ENCODE measurements around the gene MXI1. TPM values are rescaled to one million over a fixed set of nuclear protein-coding genes. Genes with fewer than 3 reads are reported as not detected.

MXI1 gene
- total RNA-seq, 2 experiments from 2014 or later = 29.8 to 33.2 TPM

GRCh38 chr10:110285501-110285900 lies 78.1 kb downstream of the MXI1 start:
- H3K27me3 Mint-ChIP-seq = no peaks in the 10 kb centered on the region
- no peak for DNase-seq
- H3K4me3 Mint-ChIP-seq = no peak overlapping the region
- POLR2A ChIA-PET = no interaction called here
- ATAC-seq (ENCODE audit: low read depth) = no peak
- H3K27ac Mint-ChIP-seq = no peak overlapping the region
- H3K36me3 Mint-ChIP-seq = peaks cover 7% of the 10 kb centered on the region
- no peaks in the 10 kb centered on the region for H3K9me3 Mint-ChIP-seq
- H3K4me1 Mint-ChIP-seq = no peaks in the 10 kb centered on the region

- Mint-ChIP-seq H3K27ac (no peak overlapping the region), H3K4me3 (no peak overlapping the region), H3K36me3 (peaks cover 12% of the 10 kb centered on the region), H3K27me3 (no peaks in the 10 kb centered on the region), H3K4me1 (no peaks in the 10 kb centered on the region), H3K9me3 (no peaks in the 10 kb centered on the region)
- no peak for DNase-seq
- no peak for ATAC-seq (ENCODE audit: low read depth)
- POLR2A ChIA-PET = no interaction called here
Observed at GRCh38 chr10:110286841-110287240, 79.4 kb downstream of the MXI1 start.

GRCh38 chr10:110296966-110297365 lies 89.6 kb downstream of the MXI1 start:
- no peaks in the 10 kb centered on the region for H3K9me3 Mint-ChIP-seq
- no peaks in the 10 kb centered on the region for H3K27me3 Mint-ChIP-seq
- DNase-seq (no peak), ATAC-seq (ENCODE audit: low read depth) (no peak)
- H3K4me3 Mint-ChIP-seq = no peak overlapping the region
- no peak overlapping the region for H3K27ac Mint-ChIP-seq
- H3K36me3 Mint-ChIP-seq = peaks cover 45% of the 10 kb centered on the region
- POLR2A ChIA-PET = no interaction called here
- peaks cover 27% of the 10 kb centered on the region for H3K4me1 Mint-ChIP-seq

- Mint-ChIP-seq H3K27ac (no peak overlapping the region), H3K4me3 (peak overlapping the region; percentile 35), H3K4me1 (peaks cover 47% of the 10 kb centered on the region), H3K9me3 (no peaks in the 10 kb centered on the region), H3K36me3 (peaks cover 42% of the 10 kb centered on the region), H3K27me3 (no peaks in the 10 kb centered on the region)
- ATAC-seq (ENCODE audit: low read depth) (no peak), DNase-seq (no peak)
- POLR2A ChIA-PET = no interaction called here
Observed at GRCh38 chr10:110300486-110300986, 93.1 kb downstream of the MXI1 start.

- no peaks in the 10 kb centered on the region for H3K9me3 Mint-ChIP-seq
- no peak for DNase-seq
- POLR2A ChIA-PET = no interaction called here
- peaks cover 25% of the 10 kb centered on the region for H3K36me3 Mint-ChIP-seq
- ATAC-seq (ENCODE audit: low read depth) = no peak
- H3K4me1 Mint-ChIP-seq = peaks cover 45% of the 10 kb centered on the region
- peak overlapping the region; percentile 87 for H3K27ac Mint-ChIP-seq
- no peaks in the 10 kb centered on the region for H3K27me3 Mint-ChIP-seq
- peak overlapping the region; percentile 91 for H3K4me3 Mint-ChIP-seq
Observed at GRCh38 chr10:110303681-110304080, 96.3 kb downstream of the MXI1 start.

GRCh38 chr10:110304394-110304779 lies 97.0 kb downstream of the MXI1 start:
- H3K36me3 Mint-ChIP-seq = peaks cover 23% of the 10 kb centered on the region
- POLR2A ChIA-PET = interaction anchor here (1.0 to 1.5 kb wide), 6 partner anchors 94 to 368 kb away, joined by 3 to 9 read pairs (median 4); partner anchors contain the start of gene SMC3
- peak overlapping the region; percentile 97 for H3K27ac Mint-ChIP-seq

GRCh38 chr10:110304780-110305421 lies 97.5 kb downstream of the MXI1 start, which contains the start of gene SMNDC1:
SMNDC1 (minus strand) TSS chr10:110304920; CDS start chr10:110303587, 1,333 bp downstream.
- H3K4me1 Mint-ChIP-seq = peaks cover 44% of the 10 kb centered on the region
- H3K27me3 Mint-ChIP-seq = no peaks in the 10 kb centered on the region
- H3K9me3 Mint-ChIP-seq = no peaks in the 10 kb centered on the region
- peak; percentile 91 for ATAC-seq (ENCODE audit: low read depth)
- DNase-seq = peak; percentile 96
- H3K27ac Mint-ChIP-seq = peak within 1 kb of the TSS; percentile 97
- H3K4me3 Mint-ChIP-seq = peak within 1 kb of the TSS; percentile 95
- POLR2A ChIA-PET = interaction anchor here (0.6 to 1.9 kb wide), 13 partner anchors 10 to 367 kb away, joined by 3 to 15 read pairs (median 4); partner anchors contain the start of genes MXI1 and SMC3
- H3K36me3 Mint-ChIP-seq = peaks cover 22% of the 10 kb centered on the region

More at GRCh38 chr10:110304394-110304779, 97.0 kb downstream of the MXI1 start:
- Mint-ChIP-seq H3K4me3 (peak overlapping the region; percentile 95), H3K4me1 (peaks cover 45% of the 10 kb centered on the region), H3K27me3 (no peaks in the 10 kb centered on the region), H3K9me3 (no peaks in the 10 kb centered on the region)
- DNase-seq (no peak), ATAC-seq (ENCODE audit: low read depth) (peak; percentile 60)

- no peaks in the 10 kb centered on the region for H3K9me3 Mint-ChIP-seq
- H3K27ac Mint-ChIP-seq = peak overlapping the region; percentile 97
- H3K4me3 Mint-ChIP-seq = peak overlapping the region; percentile 95
- H3K4me1 Mint-ChIP-seq = peaks cover 42% of the 10 kb centered on the region
- DNase-seq (peak; percentile 40), ATAC-seq (ENCODE audit: low read depth) (peak; percentile 49)
- H3K36me3 Mint-ChIP-seq = peaks cover 19% of the 10 kb centered on the region
- H3K27me3 Mint-ChIP-seq = no peaks in the 10 kb centered on the region
- POLR2A ChIA-PET = interaction anchor here (0.6 to 1.9 kb wide), 7 partner anchors 9 to 262 kb away, joined by 3 to 15 read pairs (median 4); partner anchors contain the start of genes MXI1 and SMC3
Observed at GRCh38 chr10:110305767-110306451, 98.5 kb downstream of the MXI1 start.

- no peak for DNase-seq
- Mint-ChIP-seq H3K9me3 (no peaks in the 10 kb centered on the region), H3K4me1 (peaks cover 41% of the 10 kb centered on the region), H3K36me3 (peaks cover 18% of the 10 kb centered on the region), H3K27ac (no peak overlapping the region), H3K4me3 (peak overlapping the region; percentile 64), H3K27me3 (no peaks in the 10 kb centered on the region)
- POLR2A ChIA-PET = interaction anchor here (1.9 kb wide), 1 partner anchor 98 kb away, joined by 15 read pairs; the partner anchor contains the start of gene MXI1
- no peak for ATAC-seq (ENCODE audit: low read depth)
Observed at GRCh38 chr10:110306452-110306768, 99.0 kb downstream of the MXI1 start.

GRCh38 chr10:110307805-110308204 lies 100.4 kb downstream of the MXI1 start:
- POLR2A ChIA-PET = interaction anchor here (0.6 kb wide), 1 partner anchor 100 kb away, joined by 3 read pairs; no protein-coding TSS in a partner anchor
- no peak for DNase-seq
- no peak for ATAC-seq (ENCODE audit: low read depth)
- no peaks in the 10 kb centered on the region for H3K9me3 Mint-ChIP-seq
- H3K27ac Mint-ChIP-seq = no peak overlapping the region
- H3K27me3 Mint-ChIP-seq = peaks cover 3% of the 10 kb centered on the region
- peaks cover 32% of the 10 kb centered on the region for H3K4me1 Mint-ChIP-seq
- H3K4me3 Mint-ChIP-seq = no peak overlapping the region
- H3K36me3 Mint-ChIP-seq = peaks cover 11% of the 10 kb centered on the region

GRCh38 chr10:110310741-110311140 lies 103.3 kb downstream of the MXI1 start:
- peaks cover 27% of the 10 kb centered on the region for H3K4me1 Mint-ChIP-seq
- no peaks in the 10 kb centered on the region for H3K36me3 Mint-ChIP-seq
- no peaks in the 10 kb centered on the region for H3K9me3 Mint-ChIP-seq
- POLR2A ChIA-PET = interaction anchor here (1.0 kb wide), 1 partner anchor 103 kb away, joined by 6 read pairs; no protein-coding TSS in a partner anchor
- DNase-seq (no peak), ATAC-seq (ENCODE audit: low read depth) (no peak)
- H3K4me3 Mint-ChIP-seq = no peak overlapping the region
- H3K27me3 Mint-ChIP-seq = peaks cover 8% of the 10 kb centered on the region
- H3K27ac Mint-ChIP-seq = no peak overlapping the region

GRCh38 chr10:110311357-110311949 lies 104.0 kb downstream of the MXI1 start:
- POLR2A ChIA-PET = interaction anchor here (1.0 kb wide), 1 partner anchor 104 kb away, joined by 6 read pairs; no protein-coding TSS in a partner anchor
- peaks cover 20% of the 10 kb centered on the region for H3K4me1 Mint-ChIP-seq
- DNase-seq (no peak), ATAC-seq (ENCODE audit: low read depth) (peak; percentile 52)
- H3K27me3 Mint-ChIP-seq = peaks cover 10% of the 10 kb centered on the region
- no peaks in the 10 kb centered on the region for H3K36me3 Mint-ChIP-seq
- H3K4me3 Mint-ChIP-seq = no peak overlapping the region
- no peaks in the 10 kb centered on the region for H3K9me3 Mint-ChIP-seq
- no peak overlapping the region for H3K27ac Mint-ChIP-seq

GRCh38 chr10:110312206-110312605 lies 104.8 kb downstream of the MXI1 start:
- no peaks in the 10 kb centered on the region for H3K9me3 Mint-ChIP-seq
- H3K4me3 Mint-ChIP-seq = no peak overlapping the region
- no peaks in the 10 kb centered on the region for H3K36me3 Mint-ChIP-seq
- DNase-seq (no peak), ATAC-seq (ENCODE audit: low read depth) (no peak)
- peaks cover 12% of the 10 kb centered on the region for H3K27me3 Mint-ChIP-seq
- H3K4me1 Mint-ChIP-seq = peaks cover 20% of the 10 kb centered on the region
- H3K27ac Mint-ChIP-seq = no peak overlapping the region
- POLR2A ChIA-PET = interaction anchor here (0.9 kb wide), 1 partner anchor 186 kb away, joined by 4 read pairs; the partner anchor contains the start of gene DUSP5
